ENCODE data around the gene GMEB2. TPM values are rescaled to one million over a fixed set of nuclear protein-coding genes. Genes with fewer than 3 reads are reported as not detected.
"Not testable (repeated sequence)": the region's sequence is repeated elsewhere in the genome, so short reads cannot be mapped to it uniquely, and the experiment has no call there.

The GMEB2 gene
- total RNA-seq, 1 experiment from 2014 or later = 22.0 TPM

DNA sequence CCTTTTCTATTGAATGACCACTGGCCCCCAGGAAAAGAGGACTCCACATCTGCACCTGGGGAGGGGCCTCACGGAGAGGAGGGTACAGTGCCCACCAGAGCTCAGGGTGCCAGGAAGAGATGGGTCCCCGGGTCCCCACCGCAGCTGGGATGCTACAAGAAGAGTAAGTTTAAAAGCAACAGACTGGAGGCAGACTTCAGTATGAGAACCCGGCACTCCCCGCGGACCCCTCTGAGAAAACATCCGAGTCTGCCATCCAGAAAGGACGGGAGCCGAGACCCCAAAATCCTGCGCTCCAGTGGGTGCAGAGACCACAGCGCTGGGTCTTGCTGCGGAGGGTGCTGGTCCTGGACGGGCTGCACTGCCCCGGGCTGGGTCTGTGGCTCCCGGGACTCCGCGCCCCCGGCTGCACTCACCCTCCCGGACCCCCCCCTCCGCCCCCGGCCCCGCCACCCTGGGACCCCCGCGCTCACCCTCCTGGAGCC, 53.2 kb downstream of the GMEB2 start:
- DNase-seq (ENCODE audit: low read depth) = no peak

- DNase-seq (ENCODE audit: low read depth) = peak; percentile 21
Measured at GRCh38 chr20:63572788-63573646, 53.9 kb downstream of the GMEB2 start.

DNA sequence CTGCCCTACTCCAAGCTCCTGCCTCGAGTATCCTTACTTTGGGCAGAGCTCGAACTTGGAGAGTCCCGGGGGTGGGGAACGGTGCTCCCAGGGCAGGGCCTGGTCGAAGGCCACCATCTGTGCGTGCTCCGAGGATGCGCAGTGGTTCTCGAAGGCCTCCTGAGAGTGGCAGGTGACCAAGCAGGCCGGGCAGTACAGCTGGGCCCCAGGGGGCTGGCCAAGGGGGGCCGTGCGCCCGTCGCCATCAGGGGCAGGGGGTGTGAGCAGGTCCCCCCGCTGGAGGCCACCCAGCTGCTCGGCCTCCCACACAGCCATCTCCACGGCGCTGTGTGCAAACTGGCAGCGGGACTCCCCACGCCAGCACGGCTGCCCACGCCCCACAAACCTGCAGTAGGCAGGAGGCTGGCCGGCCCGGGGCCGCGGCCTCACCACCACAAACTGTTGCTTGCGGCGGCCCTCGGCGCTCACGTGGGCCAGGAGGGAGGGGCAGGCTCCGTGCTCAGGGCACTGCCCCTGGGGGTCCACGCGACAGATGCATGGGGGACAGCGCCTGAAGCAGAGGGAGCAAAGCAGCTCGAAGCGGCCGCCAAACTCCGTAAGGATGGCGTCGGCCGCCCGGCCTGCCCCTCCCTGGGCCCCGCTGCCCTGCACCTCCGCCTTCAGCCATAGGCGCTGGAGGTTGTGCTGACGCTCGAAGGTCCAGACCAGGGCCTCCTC, 54.7 kb downstream of the GMEB2 start:
- DNase-seq (ENCODE audit: low read depth) = no peak

DNA sequence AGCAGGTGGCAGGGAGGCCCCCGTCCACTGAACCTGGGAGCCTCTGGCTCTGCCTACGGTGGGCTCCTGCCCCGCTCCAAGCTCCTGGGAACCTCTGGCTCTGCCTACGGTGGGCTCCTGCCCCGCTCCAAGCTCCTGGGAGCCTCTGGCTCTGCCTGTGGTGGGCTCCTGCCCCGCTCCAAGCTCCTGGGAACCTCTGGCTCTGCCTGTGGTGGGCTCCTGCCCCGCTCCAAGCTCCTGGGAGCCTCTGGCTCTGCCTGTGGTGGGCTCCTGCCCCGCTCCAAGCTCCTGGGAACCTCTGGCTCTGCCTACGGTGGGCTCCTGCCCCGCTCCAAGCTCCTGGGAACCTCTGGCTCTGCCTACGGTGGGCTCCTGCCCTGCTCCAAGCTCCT, 55.8 kb downstream of the GMEB2 start:
- not testable (repeated sequence) for DNase-seq (ENCODE audit: low read depth)

GRCh38 chr20:63570281-63571086, 56.4 kb downstream of the GMEB2 start:
- DNase-seq (ENCODE audit: low read depth) = no peak

GRCh38 chr20:63568986-63569949, 57.6 kb downstream of the GMEB2 start:
- DNase-seq (ENCODE audit: low read depth) = no peak

- DNase-seq (ENCODE audit: low read depth) = no peak
Measured at GRCh38 chr20:63568170-63568981, 58.5 kb downstream of the GMEB2 start.

DNA sequence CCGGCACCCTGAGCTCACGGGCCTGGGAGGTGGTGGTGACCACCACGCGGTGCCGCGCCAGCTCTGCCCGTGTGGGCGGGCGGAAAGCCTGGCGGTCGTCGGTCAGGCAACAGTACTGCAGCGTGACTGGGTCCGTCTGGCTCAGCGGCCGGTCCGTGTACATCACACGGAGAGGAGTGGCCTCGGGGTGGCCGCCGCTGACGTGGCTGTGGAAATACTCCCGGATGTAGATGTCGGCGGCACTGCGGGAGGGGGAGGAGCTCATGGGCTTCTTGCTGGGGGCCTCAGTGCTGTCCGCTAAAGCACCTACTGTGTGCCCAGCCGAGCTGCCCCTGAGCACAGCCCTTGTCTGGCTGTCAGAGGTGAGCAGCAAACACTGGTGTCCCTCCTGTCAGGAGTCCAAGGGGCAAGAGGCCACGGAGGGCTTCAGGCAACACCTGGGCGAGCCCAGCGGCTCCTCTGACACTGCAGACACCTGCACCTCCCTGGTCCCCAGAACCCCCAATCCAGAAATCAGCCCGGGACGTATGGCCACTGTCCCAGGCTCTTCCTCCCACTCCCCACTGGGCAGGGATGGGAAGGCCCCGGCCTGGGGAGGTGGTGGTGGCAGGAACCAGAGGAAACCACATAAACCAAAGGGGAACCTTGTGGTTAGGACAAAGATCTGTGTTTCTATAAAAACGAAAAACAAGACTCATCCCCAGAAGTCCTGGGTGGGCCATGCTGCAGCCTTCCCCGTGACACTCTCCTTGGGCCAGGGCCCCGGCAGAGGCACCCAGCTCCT, 59.3 kb downstream of the GMEB2 start:
- DNase-seq (ENCODE audit: low read depth) = peak; percentile 33

DNA sequence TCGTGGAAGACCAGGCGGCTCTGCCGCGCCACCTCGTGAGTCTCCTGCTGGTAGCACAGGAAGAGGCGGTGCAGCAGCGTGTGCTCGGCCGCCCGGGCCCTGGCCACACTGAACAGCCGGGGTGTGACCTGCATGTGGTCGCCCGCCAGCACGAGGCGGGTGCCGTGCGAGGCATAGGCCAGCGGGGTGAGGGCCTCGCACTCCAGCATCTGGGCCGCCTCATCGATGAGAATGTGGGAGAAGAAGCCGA, 59.8 kb downstream of the GMEB2 start:
- DNase-seq (ENCODE audit: low read depth) = no peak

DNA sequence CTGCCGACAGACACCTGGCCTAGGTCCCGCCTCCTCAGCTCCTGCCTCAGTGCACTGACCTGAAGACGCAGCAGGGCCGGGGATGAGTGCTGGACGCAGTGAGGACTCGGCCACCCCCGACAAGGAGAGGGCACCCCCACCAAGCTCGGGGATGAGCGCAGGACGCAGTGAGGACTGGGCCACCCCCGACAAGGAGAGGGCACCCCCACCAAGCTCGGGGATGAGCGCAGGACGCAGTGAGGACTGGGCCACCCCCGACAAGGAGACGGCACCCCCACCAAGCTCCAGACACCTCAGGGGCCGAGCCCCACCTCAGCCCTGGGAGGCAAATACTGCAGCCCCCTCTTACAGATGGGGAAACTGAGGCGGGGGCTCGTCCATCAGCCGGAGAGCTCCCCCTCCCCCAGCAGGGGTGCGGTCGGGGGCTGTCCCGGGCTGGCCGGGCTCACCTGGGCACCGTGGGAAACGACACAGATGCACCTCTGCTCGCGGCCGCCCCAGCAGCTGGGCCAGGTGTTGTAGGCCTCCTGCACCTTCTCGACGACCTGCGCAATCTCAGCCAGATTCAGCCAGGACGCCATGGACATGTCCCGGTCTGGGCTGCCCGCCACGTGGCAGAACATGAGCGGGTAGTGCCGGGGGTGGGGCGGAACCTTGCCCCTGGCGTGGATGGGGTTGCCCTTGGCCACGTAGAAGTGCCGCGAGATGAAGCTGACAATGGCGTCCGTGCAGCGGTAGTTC, 60.3 kb downstream of the GMEB2 start:
- no peak for DNase-seq (ENCODE audit: low read depth)

- no peak for DNase-seq (ENCODE audit: low read depth)
Measured at GRCh38 chr20:63565699-63566335, 61.1 kb downstream of the GMEB2 start.

DNA sequence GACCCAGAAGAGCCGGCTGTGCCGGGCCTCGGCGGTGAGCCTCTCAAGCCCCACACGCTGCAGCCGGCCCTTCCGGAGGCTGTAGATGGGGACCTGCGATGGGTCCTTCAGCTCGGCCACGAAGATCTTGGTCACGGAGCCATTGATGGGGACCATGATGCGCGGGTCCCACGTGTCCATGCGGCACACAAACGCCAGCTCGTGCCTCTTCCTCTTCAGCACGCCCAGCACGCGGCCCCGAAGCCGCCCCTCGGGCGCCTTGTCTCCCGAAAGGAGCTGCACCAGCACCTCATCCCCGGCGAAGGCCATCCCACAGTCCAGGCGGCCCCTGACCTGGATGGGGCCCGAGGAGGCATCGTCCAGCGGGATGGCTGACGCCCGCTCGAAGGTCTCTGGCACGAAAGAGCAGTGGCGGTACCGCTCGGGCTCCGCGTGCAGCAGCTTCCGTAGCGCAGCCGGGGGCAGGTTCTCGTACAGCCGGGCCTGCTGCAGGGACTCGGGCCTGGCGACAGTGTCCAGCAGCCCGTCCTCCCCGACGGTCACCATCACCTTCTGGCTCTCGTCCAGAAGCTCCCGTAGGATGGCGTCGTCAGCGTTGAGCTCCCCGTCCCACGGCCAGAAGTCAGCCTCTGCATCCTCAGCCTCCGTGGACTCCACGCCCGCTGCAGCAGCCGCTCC, 61.7 kb downstream of the GMEB2 start:
- DNase-seq (ENCODE audit: low read depth) = no peak

GRCh38 chr20:63564036-63564810, 62.7 kb downstream of the GMEB2 start:
- DNase-seq (ENCODE audit: low read depth) = no peak

DNA sequence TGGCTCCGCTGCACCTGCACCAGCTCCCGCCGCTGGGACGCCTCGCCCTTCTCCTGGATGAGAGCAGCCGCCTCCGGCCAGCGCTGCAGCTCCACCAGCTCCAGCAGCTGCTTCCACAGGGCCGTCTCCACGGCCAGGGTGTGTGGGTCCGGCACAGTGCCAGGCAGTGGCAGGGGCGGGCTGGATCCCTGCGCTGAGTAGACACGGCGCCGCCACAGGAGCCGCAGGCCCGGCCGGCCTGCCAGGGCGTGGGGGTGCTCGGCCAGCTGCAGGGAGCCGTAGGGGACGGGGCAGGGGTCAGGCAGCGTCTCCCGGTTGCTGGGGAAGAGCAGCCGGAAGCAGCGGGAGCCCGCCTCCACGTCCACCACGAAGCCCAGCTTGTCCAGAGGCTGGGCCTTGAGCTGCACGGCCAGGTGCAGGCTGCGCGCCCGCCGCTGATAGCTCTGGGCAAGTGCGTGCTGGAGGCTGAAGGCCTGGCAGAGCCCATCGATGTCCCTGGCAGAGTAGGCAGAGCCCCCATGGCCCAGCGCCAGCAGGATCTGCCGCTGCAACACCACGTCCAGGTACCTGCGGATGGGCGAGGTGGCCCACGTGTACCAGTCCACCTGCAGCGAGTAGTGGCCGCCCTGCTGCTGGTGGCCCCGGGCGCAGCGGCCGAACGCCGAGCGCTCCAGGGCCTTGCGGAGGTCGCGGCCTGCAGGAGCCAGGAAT, 63.5 kb downstream of the GMEB2 start:
- DNase-seq (ENCODE audit: low read depth) = no peak

- no peak for DNase-seq (ENCODE audit: low read depth)
Measured at GRCh38 chr20:63562461-63563224, 64.3 kb downstream of the GMEB2 start.

All from HT1080 (cell line).